GM06990 (cell line): ENCODE data around the gene FBXO41.

Experiments used
- DNase-seq: peaks from one replicate; pipeline ENCODE4 v3.0.0-alpha.2; 2011; ENCODE audit not compliant: insufficient read length; ENCODE audit errors: extremely low read depth
- H3K27me3 ChIP-seq: replicated peaks from 2 replicates; pipeline ENCODE4 v1.6.0; 2011; ENCODE audit warnings: low read length; ENCODE audit not compliant: control insufficient read depth, insufficient read depth
- H3K36me3 ChIP-seq: 2 replicates; pipeline ENCODE4 v1.5.1; 2011; ENCODE audit warnings: low read length; ENCODE audit not compliant: control insufficient read depth, insufficient read depth
- H3K4me3 ChIP-seq: replicated peaks from 2 replicates; pipeline ENCODE4 v1.5.1; 2011; ENCODE audit warnings: low read depth, mild to moderate bottlenecking, control low read depth, low read length
- TF ChIP-seq, protein P1 (sequence below): IDR thresholded peaks from 2 replicates; pipeline ENCODE4 v1.5.1; 2011; ENCODE audit warnings: low read length, control low read depth, mild to moderate bottlenecking, inconsistent platforms; ENCODE audit not compliant: insufficient read depth, poor library complexity, severe bottlenecking

The FBXO41 gene

DNA sequence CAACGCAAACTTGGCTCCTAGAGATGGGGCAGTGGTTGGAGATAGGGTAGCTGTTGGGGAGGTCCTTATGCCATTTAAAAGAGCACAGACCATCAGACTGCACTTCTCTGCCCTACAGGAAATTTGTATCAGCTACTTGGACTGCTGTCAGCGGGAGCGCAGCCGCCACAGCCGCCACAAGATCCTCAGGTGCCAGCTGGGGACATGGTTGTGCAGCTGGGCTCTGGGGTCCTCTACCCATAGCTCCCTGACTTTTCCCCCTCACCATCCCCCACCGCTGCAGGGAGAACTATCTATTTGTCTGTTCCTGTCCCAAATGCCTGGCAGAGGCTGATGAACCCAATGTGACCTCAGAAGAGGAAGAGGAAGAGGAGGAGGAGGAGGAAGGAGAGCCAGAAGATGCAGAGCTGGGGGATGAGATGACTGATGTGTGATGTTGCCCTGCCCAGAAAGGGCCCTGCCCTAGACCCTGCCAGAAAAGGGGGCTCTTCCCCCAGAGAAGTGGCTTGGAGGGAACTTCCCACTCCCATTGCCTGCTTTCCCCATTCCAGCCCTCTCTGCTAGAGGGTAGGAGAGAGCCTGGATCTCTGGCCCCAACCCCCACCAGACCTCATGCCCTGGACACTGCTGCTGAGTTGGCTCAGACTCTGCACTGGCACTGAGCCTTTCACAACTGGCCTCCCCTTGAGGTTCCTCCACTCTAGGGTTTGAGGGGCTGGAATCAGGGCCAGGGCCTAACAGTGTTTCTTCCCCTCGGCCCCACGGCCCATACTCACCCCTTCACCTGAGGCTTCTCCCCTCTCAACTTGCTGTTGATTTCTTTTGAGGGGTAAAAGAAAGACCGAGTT lies 58.5 kb downstream of the FBXO41 start:
- Histone ChIP-seq H3K4me3 (no peak overlapping the region), H3K36me3 (peaks cover 20% of the 10 kb centered on the region), H3K27me3 (no peaks in the 10 kb centered on the region)
- TF ChIP-seq, protein P1, sequence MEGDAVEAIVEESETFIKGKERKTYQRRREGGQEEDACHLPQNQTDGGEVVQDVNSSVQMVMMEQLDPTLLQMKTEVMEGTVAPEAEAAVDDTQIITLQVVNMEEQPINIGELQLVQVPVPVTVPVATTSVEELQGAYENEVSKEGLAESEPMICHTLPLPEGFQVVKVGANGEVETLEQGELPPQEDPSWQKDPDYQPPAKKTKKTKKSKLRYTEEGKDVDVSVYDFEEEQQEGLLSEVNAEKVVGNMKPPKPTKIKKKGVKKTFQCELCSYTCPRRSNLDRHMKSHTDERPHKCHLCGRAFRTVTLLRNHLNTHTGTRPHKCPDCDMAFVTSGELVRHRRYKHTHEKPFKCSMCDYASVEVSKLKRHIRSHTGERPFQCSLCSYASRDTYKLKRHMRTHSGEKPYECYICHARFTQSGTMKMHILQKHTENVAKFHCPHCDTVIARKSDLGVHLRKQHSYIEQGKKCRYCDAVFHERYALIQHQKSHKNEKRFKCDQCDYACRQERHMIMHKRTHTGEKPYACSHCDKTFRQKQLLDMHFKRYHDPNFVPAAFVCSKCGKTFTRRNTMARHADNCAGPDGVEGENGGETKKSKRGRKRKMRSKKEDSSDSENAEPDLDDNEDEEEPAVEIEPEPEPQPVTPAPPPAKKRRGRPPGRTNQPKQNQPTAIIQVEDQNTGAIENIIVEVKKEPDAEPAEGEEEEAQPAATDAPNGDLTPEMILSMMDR = no peak
- DNase-seq = no peak

DNA sequence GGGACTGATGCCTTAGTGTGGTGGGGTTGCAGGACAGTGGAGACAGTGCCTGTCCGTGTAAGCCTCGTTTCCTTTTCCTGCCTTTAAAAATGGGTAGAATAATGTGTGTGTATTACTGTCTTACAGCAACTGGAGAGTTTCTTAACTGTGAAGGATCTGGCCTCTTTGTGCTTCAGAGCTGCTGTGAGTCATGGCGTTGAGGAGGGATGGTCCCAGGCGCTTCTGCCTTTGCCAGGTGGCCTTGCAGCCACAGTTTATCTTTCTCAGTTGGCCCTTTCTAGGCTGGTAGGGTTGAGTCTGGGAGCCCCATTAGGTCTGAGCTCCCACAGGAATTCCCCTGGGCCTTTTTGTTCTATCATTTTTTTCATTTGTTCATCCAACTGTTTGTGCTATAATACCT lies 60.5 kb downstream of the FBXO41 start:
- Histone ChIP-seq H3K4me3 (no peak overlapping the region), H3K27me3 (no peaks in the 10 kb centered on the region), H3K36me3 (peaks cover 20% of the 10 kb centered on the region)
- no peak for DNase-seq
- TF ChIP-seq, protein P1 = no peak

DNA sequence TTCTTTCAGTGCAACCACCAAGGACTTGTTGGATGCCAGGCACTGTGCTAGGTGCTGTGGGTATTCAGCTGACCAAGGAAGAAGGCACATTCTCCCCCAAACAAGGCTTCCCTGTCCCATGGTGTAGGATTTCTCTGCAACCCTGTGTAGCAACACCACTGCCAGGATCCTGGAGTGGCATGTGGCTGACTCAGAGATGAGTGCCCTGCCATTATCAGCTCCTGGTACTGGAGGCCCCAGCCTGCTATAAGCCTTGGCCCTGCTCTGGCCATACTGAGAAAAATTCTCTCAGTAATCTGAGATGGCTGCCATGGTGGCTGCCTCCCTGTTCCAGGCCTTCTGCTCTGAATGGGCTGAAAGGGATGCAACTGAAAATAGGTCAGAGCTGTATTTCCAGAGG lies 66.0 kb downstream of the FBXO41 start:
- DNase-seq = no peak
- TF ChIP-seq, protein P1 = no peak
- H3K4me3 ChIP-seq = no peak overlapping the region
- no peaks in the 10 kb centered on the region for H3K27me3 ChIP-seq
- H3K36me3 ChIP-seq = peaks cover under 1% of the 10 kb centered on the region

DNA sequence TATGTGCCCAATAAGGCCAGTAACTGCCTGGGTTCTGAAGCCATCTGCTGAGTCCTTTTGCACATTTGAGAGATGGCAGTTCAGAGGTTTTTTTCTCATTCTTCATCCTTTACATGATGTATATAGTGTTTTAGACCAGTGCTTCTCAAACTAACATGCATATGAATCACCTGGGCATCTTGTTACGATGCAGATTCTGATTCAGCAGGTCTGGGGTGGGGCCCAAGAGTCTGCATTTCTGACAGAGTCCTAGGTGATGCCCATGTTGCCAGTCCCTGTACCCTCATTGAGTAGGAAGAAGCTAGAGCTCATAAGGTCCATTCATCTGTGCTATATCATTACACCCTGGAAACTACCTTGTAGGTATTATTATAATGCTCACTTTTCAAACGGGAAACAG lies 66.5 kb downstream of the FBXO41 start:
- DNase-seq = no peak
- TF ChIP-seq, protein P1 = no peak
- Histone ChIP-seq H3K4me3 (no peak overlapping the region), H3K27me3 (no peaks in the 10 kb centered on the region), H3K36me3 (no peaks in the 10 kb centered on the region; the same call in none of the 2 replicates)

DNA sequence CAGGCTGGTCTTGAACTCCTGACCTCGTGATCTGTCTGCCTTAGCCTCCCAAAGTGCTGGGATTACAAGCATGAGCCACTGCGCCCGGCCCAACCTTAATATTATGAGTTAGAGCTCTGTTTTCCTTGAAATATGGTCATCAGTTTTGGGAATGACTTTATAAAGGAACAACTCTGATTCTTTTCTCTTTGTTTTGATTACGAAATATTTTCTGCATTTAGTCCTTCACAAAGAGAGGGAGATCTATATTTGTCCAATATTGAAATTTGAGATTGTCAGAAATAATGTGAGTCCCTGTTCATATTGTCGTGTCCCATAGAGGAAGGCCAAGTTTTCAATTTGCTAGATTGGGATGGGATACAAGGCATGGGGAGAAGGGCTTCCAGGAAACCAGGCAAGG lies 67.1 kb downstream of the FBXO41 start:
- DNase-seq = no peak
- no peaks in the 10 kb centered on the region; the same call in none of the 2 replicates for H3K36me3 ChIP-seq
- TF ChIP-seq, protein P1 = no peak
- no peak overlapping the region for H3K4me3 ChIP-seq
- H3K27me3 ChIP-seq = no peaks in the 10 kb centered on the region
